Gastroesophageal sphincter (tissue), 4 donors: ENCODE measurements around the gene GCKR. TPM values are rescaled to one million over a fixed set of nuclear protein-coding genes. Genes with fewer than 3 reads are reported as not detected.

Source experiments
- ATAC-seq: fragments of 150-250 bp; one replicate; pipeline ENCODE4 v1.9.1; 2016; ENCODE audit warnings: mild to moderate bottlenecking, moderate library complexity
- H3K27ac ChIP-seq, 4 donors: fragments of 200-600 bp; sonication (generic) in 3 of 4; 1 replicate in 3 of 4; 2 replicates in 1 of 4; pipeline ENCODE4 v1.5.1; 2016 to 2019
- H3K27me3 ChIP-seq: fragments of 200-600 bp; sonication (generic); one replicate; pipeline ENCODE4 v1.5.1; 2019
- H3K36me3 ChIP-seq, 2 donors: fragments of 200-600 bp; sonication (generic); one replicate each; pipeline ENCODE4 v1.5.1; 2019; ENCODE audit warnings: control low read depth in 1 of 2
- H3K4me1 ChIP-seq, 3 donors: fragments of 200-600 bp; sonication (generic); 1 replicate in 2 of 3; 2 replicates in 1 of 3; pipeline ENCODE4 v1.5.1; 2016 to 2019; ENCODE audit warnings: control low read depth in 2 of 3
- H3K4me3 ChIP-seq, 2 donors: fragments of 200-600 bp; sonication (generic); one replicate each; pipeline ENCODE4 v1.5.1; 2019; ENCODE audit warnings: mild to moderate bottlenecking in 1 of 2, moderate library complexity in 1 of 2
- H3K9me3 ChIP-seq, 3 donors: fragments of 200-600 bp; sonication (generic); one replicate each; pipeline ENCODE4 v1.5.1; 2017 to 2019; ENCODE audit warnings: control low read depth in 2 of 3
- CTCF ChIP-seq, 4 experiments: fragments of 200-600 bp in 2 of 4; fragments of 450-650 bp in 2 of 4; sonication (generic) in 1 of 4; IDR thresholded peaks; one replicate each; pipeline ENCODE4 v1.5.1; 2017 to 2019; ENCODE audit warnings: antibody characterized with exemption in 4 of 4, mild to moderate bottlenecking in 2 of 4, moderate library complexity in 2 of 4
- EP300 ChIP-seq: sonication (generic); formaldehyde crosslinking; IDR thresholded peaks from one replicate; pipeline ENCODE4 v1.6.1; 2017; ENCODE audit warnings: antibody characterized with exemption, mild to moderate bottlenecking
- POLR2A ChIP-seq, 2 donors: fragments of 450-650 bp; IDR thresholded peaks; one replicate each; pipeline ENCODE4 v1.6.1; 2017; ENCODE audit warnings: antibody characterized with exemption in 2 of 2, mild to moderate bottlenecking in 2 of 2, moderate library complexity in 1 of 2
- POLR2AphosphoS5 ChIP-seq: sonication (generic); formaldehyde crosslinking; IDR thresholded peaks from one replicate; pipeline ENCODE4 v1.6.1; 2017; ENCODE audit warnings: antibody characterized with exemption
- WGBS, 2 donors: methylation state at CpG; one replicate each; pipeline ENCODE4 v1.1.5; 2018; ENCODE audit warnings: low coverage in 1 of 2; 5-methylcytosine and 5-hydroxymethylcytosine counted together
- small RNA-seq, 4 donors: library from RNA; depleted of rRNA; stranded (forward); fragments of <200 nt; gene quantifications; one replicate each; pipeline ENCODE3, GENCODE V24; 2016
- total RNA-seq, 4 donors: library from RNA; depleted of rRNA; stranded (reverse); fragments of >200 nt; gene quantifications; one replicate each; pipeline ENCODE4 v1.1.0, GENCODE V29; 2016

GCKR gene
- total RNA-seq, 4 donors from 2014 or later = 0.58 TPM; not detected in 3

- no peaks in the 10 kb centered on the region for H3K4me1 ChIP-seq
- no peaks in the 10 kb centered on the region for H3K27me3 ChIP-seq
- no peak overlapping the region for H3K4me3 ChIP-seq
- 55% methylated on average over 4 to 6 of the region's 6 CpGs for WGBS, 2 donors
- ATAC-seq = no peak
- peaks cover 0 to 66% (median 0%) of the 10 kb centered on the region in 3 donors for H3K9me3 ChIP-seq
- TF ChIP-seq EP300 (no peak), POLR2AphosphoS5 (no peak), CTCF (IDR thresholded peaks at IDR 0.05) (no peak), POLR2A (IDR thresholded peaks at IDR 0.05) (no peak)
- no peak overlapping the region for H3K27ac ChIP-seq
- H3K36me3 ChIP-seq = no peaks in the 10 kb centered on the region
Observed at GRCh38 chr2:27572998-27573429, 76.4 kb downstream of the GCKR start.

Small RNAs within 50 kb of the gene (small RNA-seq; reads per million reads assigned to genes)
- 0 reads per million in 4 donors for gene RNU6-986P

Other genes with a start within 250 kb of the GCKR start
- not detected for gene SLC30A3, start 233.8 kb upstream of the GCKR start, total RNA-seq
- not detected for gene DNAJC5G, start 221.4 kb upstream of the GCKR start, total RNA-seq
- under 1 TPM in 2 of 4 donors, not detected in 2; 0.15 to 0.31 TPM for gene TRIM54, start 214.4 kb upstream of the GCKR start, total RNA-seq
- gene UCN, start 188.4 kb upstream of the GCKR start, total RNA-seq = 1 to 10 TPM in 3 of 4 donors, under 1 TPM in 1; 0.67 to 5.0 (median 2.0) TPM
- gene MPV17, start 173.7 kb upstream of the GCKR start, total RNA-seq = 10 to 100 TPM; 57.9 to 93.4 (median 66.4) TPM
- 10 to 100 TPM; 26.2 to 68.5 (median 32.0) TPM for gene GTF3C2, start 140.1 kb upstream of the GCKR start, total RNA-seq
- gene EIF2B4, start 126.5 kb upstream of the GCKR start, total RNA-seq = 10 to 100 TPM; 40.8 to 54.9 (median 48.8) TPM
- gene SNX17, start 126.2 kb upstream of the GCKR start, total RNA-seq = 100 to 1,000 TPM; 104 to 130 (median 118) TPM
- gene ZNF513, start 116.1 kb upstream of the GCKR start, total RNA-seq = 10 to 100 TPM in 2 of 4 donors, 1 to 10 TPM in 2; 6.6 to 16.3 (median 11.0) TPM
- gene PPM1G, start 87.2 kb upstream of the GCKR start, total RNA-seq = 10 to 100 TPM; 50.2 to 74.2 (median 58.8) TPM
- 10 to 100 TPM; 78.5 to 90.7 (median 89.1) TPM for gene NRBP1, start 68.2 kb upstream of the GCKR start, total RNA-seq
- gene KRTCAP3, start 54.5 kb upstream of the GCKR start, total RNA-seq = 1 to 10 TPM in 1 of 4 donors, under 1 TPM in 1, not detected in 2; 0.94 to 1.1 TPM
- gene IFT172, start 7.1 kb upstream of the GCKR start, total RNA-seq = 10 to 100 TPM; 17.9 to 34.8 (median 30.3) TPM
- 10 to 100 TPM in 2 of 4 donors, 1 to 10 TPM in 2; 7.0 to 11.7 (median 9.9) TPM for gene FNDC4, start 1.6 kb upstream of the GCKR start, total RNA-seq
- gene ZNF512, start 86.2 kb downstream of the GCKR start, total RNA-seq = 10 to 100 TPM; 32.3 to 52.1 (median 44.4) TPM
- 10 to 100 TPM in 1 of 4 donors, 1 to 10 TPM in 3; 3.1 to 14.0 (median 5.0) TPM for gene CCDC121, start 132.2 kb downstream of the GCKR start, total RNA-seq
- 10 to 100 TPM; 20.9 to 34.5 (median 21.4) TPM for gene GPN1, start 132.2 kb downstream of the GCKR start, total RNA-seq
- gene SUPT7L, start 166.8 kb downstream of the GCKR start, total RNA-seq = 10 to 100 TPM; 15.1 to 31.9 (median 25.6) TPM
- 10 to 100 TPM; 18.1 to 23.5 (median 21.4) TPM for gene SLC4A1AP, start 167.1 kb downstream of the GCKR start, total RNA-seq